Measurements from ENCODE around the gene DLGAP1.
"Not testable (repeated sequence)": the region's sequence is repeated elsewhere in the genome, so short reads cannot be mapped to it uniquely, and the experiment has no call there.

The DLGAP1 gene

DNA sequence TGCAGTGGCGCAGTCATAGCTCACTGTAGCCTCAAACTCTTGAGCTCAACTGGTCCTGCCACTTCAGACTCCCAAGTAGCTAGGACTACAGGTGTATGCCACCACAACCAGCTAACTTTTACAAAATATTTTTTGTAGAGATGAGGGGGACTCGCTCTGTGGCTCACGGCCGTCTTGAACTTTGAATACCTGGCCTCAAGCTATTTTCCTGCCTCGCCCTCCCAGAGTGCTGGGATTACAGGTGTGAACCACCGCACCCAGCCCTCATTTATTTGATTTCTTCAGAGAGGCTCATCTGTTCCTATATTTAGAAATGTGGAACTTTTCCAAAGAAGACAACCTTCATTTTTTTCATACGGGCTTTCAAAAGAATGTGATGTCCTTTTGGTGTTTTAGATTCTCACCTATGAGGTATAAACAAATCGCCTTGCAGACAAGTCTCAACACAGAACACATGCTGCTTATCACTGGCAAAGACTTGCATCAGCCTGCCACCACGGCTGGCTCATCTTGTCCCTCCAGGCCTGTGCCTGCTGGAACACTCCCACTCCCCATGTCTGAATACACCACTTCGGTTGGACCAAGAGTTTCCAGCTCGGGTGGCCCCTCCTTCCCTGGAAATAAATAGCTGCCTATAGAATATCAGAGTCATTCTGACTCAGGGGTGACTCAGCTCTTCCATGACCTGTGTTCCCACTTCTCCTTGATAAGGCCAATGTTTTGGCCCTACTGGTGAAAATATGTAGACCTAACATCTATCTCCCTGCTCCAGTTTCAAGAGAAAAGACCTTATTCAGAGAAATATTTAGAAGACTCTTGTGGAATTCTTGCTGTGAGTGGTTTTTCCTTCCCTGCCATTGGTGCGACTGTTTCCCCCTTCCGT lies 802.5 kb downstream of the DLGAP1 start:
- peak; percentile 98 for DNase-seq

DNA sequence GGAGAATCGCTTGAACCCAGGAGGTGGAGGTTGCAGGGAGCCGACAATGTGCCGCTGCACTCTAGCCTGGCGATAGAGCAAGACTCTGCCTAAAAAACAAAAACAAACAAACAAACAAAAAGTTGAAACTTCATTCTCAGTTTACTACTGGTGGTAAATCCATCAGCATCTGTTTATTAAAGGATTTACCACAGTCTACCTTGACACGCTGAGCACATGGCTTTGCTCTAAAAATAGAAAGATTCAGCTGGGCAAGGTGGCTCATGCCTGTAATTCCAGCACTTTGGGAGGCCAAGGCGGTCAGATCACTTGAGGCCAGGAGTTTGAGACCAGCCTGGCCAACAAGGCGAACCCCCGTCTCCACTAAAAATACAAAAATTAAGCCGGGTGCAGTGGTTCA lies 803.8 kb downstream of the DLGAP1 start:
- DNase-seq: no peak

DNA sequence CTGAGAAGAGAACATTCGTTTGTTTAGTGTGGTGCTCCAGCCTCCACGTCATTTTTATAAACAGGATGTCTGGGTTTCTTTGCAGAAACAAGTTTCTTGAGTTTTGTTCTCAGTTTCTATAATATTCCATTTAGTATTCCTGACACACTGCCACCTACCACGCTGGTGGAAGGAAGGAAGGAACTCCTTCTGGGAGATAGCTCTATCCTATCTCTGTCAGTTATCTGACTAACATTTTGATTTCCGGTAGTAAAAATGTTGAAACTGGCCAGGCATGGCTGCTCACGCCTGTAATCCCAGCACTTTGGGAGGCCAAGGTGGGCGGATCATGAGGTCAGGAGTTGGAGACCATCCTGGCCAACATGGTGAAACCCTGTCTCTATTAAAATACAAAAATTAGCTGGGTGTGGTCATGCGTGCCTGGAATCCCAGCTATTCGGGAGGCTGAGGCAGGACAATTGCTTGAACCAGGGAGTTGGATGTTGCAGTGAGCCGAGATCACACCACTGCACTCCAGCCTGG lies 804.5 kb downstream of the DLGAP1 start:
- not testable (repeated sequence) for DNase-seq

- peak; percentile 80 for DNase-seq
These were observed 805.3 kb downstream of the DLGAP1 start for GRCh38 chr18:3649633-3650426.

DNA sequence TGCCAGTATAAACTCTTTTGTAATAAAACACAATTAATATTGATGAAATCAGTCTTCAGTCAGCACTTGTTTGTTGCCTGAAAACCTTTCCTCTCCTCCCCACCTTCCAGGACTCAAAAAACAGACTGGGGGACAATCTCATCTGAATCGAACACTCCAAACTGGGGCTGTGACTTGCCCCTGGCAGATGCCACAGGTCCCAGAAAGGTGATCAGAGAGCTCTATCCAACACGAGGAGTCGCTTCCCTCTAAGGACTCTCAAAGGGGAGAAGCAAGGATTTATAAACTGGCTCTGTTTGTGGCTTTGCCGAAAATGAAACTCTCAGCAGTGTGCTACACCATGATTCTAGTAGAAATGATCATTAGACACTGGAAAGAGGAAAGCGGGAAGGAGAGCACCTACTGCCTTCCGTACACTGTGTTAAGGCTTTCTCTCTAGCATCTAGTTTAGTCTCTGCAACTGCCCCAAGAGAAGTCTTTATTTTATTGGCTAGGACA lies 805.9 kb downstream of the DLGAP1 start:
- DNase-seq: no peak

GRCh38 chr18:3648641-3649040 lies 806.5 kb downstream of the DLGAP1 start:
- DNase-seq: no peak

GRCh38 chr18:3648200-3648599 lies 806.9 kb downstream of the DLGAP1 start:
- DNase-seq: no peak

DNA sequence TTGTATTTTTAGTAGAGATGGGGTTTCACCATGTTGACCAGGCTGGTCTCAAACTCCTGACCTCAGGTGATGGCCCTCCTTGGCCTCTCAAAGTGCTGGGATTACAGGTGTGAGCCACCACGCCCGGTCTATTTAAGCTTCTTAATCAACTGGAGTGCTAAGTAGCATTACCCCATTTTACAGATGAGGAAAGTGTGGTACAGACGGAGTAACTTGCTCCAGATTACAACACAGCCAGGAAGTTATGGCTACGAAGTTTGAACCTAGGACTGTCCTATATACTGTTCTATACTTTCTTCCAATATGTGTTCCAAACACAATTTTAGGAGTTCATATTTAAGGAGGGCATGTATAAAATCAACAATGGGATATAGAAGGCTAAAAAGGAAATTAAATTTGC lies 807.5 kb downstream of the DLGAP1 start:
- DNase-seq: no peak

DNA sequence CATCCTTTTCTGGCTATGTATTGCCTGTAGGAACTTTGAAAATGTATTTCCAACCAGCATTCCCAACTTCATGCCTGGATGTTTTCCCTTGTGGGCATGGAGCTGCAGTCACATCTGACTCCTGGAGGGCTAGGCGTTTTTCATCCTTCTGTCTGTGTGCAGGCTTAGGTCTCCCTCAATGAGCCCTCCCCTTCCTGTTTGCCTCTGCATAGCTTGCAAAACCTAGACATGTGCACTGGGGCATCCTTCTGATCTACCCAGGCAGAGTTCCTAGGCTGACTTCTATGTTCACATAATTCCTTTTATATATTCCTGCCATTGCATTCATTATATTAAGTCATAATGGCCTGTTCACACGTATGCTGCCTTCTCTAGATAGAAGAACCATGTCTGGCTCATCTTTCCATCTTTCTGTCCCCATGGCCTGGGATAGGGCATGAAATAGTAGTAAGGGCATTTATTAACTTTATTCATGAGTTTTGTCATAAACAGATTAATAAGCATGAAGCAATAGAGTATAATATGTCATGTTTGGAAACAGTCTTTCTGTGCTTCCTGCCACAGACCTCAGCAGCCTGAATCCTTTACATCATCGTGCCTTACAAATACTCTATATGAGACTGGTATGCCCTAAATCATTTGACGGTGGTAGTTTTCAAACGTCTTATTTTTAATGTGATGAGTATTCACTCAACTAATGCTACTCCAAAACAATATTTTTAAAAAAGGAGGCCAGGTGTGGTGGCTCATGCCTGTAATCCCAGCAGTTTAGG lies 809.5 kb downstream of the DLGAP1 start:
- no peak for DNase-seq

DNA sequence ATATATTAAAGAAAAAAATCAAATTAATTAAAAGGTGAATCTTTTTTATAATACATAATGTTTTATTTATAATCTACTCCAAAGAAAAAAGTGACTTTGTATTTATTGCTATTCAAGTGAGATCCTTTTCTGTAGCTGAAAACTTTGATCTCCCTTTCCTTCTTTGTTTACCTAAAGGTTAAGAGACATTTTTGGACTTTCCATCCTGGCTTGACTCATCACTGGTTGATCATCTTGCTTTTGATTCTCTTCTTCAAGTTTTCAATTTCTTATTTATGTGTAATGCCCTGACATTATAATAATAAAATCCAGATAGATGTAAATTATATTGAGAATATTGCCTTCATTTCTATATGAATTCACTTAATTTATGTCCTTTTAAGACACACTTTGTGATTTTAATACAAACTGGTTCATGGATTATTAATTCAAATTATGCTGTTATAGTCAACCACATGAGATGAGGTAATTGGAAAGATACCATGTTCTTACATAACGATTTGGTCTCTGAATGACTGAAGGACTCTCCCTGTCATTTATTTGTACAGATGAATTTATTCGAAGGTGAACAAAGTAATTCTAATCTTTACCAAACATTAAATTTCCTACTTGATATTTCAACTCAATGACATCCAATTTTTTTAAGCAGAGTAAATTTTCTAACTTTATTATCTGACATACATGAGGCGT lies 820.7 kb downstream of the DLGAP1 start:
- DNase-seq: no peak

GRCh38 chr18:3631887-3632286 lies 823.2 kb downstream of the DLGAP1 start:
- no peak for DNase-seq

GRCh38 chr18:3626929-3627458 lies 828.1 kb downstream of the DLGAP1 start:
- no peak for DNase-seq

- peak; percentile 35 for DNase-seq
These were observed 829.4 kb downstream of the DLGAP1 start for GRCh38 chr18:3625742-3626091.

DNA sequence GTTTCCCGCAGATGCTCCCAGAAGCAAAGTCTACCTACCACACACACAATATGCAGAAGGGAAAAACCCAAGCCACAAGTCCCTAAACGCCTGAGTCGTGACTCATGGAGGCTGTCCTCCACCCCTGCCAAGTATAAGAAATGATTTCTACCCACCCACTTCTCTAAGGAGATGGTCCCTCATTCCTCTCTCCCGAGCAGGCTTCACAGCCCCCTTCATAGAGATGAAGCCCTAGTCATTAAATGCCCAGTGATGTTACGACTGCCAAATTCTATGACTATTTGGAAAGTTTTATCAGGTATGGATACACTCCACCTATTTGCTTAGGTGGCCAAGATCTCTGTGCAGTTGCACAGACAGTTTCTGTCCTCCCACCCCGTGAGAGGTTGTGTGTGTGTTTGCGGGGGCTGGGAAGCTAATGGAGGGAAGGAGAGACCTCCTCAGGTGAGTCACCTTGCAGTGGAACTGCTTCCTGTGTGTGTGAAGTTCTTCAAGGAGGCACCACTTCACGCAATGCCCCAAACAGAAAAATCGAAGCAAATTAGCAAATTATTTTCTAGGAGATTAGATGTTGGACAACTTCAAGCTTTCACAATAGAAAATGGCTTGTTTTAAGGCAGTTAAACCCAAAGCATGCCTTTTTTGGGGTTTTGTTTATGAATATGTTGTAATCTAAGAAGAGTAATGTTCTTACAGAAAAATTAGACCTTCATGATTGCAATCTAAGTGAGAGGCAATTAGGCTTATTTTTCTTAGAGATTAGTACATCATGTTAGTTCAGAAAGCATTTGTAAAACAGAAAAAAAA lies 830.0 kb downstream of the DLGAP1 start:
- DNase-seq: peak; percentile 98

DNA sequence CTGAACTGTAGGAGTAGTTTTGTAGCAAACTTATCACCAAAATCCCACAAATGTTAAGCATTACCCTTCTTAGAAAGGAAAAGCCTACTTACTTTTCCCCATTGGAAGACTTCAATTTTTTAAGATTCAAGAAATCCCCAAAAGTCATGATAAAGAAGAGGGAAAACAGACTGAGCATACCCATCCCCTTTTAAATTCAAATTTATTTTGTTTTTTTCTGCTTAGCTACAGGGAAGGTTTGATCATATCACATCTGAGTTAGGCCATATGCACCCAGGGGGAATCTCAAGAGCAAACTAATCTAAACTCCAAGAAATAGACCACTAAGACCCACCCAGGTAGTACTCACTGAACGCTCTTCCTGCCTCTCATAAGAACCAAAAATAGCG lies 830.6 kb downstream of the DLGAP1 start:
- no peak for DNase-seq

GRCh38 chr18:3623769-3624545 lies 831.1 kb downstream of the DLGAP1 start:
- DNase-seq: peak; percentile 99

DNA sequence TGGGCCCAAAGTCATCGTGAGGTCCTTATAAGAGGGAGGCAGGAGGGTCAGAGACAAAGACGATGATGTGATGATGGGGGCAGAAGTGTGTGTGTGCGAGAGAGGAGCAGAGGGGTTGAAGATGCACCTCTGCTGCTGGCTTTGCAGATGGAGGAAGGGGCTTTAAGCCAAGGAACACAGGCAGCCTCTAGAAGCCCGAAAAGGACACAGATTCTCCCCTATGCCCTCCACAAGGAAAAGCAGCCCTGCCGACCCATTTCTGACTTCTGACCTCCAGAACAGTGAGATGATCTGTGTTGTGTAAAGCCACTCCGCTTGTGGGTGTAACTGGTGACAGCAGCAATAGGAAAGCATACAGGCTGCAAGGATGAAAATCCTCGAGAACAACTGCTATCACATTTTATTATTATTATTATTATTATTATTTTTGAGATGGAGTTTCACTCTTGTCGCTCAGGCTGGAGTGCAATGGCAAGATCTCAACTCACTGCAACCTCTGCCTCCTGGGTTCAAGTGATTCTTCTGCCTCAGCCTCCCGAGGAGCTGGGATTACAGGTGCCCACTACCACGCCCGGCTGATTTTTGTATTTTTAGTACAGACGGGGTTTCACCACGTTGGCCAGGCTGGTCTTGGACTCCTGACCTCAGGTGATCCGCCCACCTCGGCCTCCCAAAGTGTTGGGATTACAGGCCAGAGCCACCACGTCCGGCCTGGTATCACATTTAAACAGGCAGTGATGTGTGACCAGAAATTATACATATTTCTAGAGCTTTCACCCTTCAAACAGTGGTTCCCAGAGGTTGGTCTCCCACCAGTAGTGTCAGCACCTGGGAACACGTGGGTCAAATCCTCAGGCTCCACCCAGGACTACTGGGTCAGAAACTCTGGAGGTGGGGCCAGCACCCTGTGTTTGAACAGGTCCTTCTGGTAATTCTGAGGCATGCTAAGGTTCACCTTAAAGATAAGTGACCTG lies 834.7 kb downstream of the DLGAP1 start:
- no peak for DNase-seq

DNA sequence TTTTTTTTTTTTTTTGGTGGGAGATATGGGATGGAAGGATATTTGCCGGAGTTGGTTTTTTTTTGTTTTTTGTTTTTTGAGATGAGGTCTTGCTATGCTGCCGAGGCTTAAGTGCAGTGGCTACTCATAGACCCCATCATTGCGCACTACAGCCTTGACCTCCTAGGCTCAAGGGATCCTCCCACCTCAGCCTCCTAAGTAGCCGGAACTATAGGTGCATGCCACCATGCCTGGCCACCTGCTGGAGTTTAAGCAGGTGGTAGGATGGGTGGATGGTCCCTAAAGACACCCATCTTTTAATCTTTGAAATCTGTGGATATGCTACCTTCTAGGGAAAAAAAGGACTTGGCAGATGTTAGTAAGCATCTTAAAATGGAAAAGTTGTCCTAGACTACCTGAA lies 835.4 kb downstream of the DLGAP1 start:
- no peak for DNase-seq

- DNase-seq: no peak
These were observed 835.9 kb downstream of the DLGAP1 start for GRCh38 chr18:3619222-3619621.
